Measurements from ENCODE around the gene CWC15.

DNA sequence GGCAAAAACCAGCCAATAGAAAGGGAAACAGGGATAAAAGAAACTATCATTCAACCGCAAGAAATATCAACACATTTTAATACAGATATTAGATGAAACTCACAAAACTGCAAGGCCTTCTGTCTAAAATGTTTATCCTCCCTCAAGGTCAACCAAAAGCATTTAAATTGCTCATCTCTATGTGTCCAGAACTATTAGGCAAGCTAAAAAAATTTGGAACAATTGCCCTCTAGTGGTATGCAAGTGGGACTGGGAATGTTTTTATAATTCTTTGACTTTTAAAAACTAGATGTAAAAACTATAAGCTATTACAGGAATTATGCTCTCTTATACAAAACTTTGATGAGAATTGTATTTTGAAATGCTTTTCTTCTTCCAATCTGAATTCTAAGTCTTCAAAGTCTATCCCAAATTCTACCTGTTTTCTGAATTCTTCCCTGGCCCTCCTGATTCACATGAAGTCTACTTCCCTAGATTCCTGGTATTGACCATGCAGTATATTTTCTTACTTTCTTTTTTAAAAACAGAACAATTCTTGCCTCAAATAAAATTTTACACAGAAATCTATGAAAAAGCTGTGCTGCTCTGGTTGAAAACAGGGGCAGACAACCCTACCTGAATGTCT lies 4.9 kb downstream of the CWC15 start:
- TF ChIP-seq, protein P1, sequence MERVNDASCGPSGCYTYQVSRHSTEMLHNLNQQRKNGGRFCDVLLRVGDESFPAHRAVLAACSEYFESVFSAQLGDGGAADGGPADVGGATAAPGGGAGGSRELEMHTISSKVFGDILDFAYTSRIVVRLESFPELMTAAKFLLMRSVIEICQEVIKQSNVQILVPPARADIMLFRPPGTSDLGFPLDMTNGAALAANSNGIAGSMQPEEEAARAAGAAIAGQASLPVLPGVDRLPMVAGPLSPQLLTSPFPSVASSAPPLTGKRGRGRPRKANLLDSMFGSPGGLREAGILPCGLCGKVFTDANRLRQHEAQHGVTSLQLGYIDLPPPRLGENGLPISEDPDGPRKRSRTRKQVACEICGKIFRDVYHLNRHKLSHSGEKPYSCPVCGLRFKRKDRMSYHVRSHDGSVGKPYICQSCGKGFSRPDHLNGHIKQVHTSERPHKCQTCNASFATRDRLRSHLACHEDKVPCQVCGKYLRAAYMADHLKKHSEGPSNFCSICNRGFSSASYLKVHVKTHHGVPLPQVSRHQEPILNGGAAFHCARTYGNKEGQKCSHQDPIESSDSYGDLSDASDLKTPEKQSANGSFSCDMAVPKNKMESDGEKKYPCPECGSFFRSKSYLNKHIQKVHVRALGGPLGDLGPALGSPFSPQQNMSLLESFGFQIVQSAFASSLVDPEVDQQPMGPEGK (tag by site-specific recombination; IDR thresholded peaks at IDR 0.05): no peak
- TF ChIP-seq ZNF16 (tag by site-specific recombination; IDR thresholded peaks at IDR 0.05; ENCODE audit: low read depth) (no peak), RBAK (tag by site-specific recombination; IDR thresholded peaks at IDR 0.05) (no peak), ZFP37 (tag by site-specific recombination; IDR thresholded peaks at IDR 0.05) (no peak), MEIS1 (CRISPR knock-in tag; IDR thresholded peaks at IDR 0.05; ENCODE audit: borderline replicate concordance) (no peak)
- TF ChIP-seq, protein P2, sequence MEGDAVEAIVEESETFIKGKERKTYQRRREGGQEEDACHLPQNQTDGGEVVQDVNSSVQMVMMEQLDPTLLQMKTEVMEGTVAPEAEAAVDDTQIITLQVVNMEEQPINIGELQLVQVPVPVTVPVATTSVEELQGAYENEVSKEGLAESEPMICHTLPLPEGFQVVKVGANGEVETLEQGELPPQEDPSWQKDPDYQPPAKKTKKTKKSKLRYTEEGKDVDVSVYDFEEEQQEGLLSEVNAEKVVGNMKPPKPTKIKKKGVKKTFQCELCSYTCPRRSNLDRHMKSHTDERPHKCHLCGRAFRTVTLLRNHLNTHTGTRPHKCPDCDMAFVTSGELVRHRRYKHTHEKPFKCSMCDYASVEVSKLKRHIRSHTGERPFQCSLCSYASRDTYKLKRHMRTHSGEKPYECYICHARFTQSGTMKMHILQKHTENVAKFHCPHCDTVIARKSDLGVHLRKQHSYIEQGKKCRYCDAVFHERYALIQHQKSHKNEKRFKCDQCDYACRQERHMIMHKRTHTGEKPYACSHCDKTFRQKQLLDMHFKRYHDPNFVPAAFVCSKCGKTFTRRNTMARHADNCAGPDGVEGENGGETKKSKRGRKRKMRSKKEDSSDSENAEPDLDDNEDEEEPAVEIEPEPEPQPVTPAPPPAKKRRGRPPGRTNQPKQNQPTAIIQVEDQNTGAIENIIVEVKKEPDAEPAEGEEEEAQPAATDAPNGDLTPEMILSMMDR (tag by site-specific recombination; IDR thresholded peaks at IDR 0.05): no peak

Data from HEK293 (cell line).